Upper lobe of right lung (tissue), 1 donor: ENCODE results near the gene ARHGEF5. TPM values are rescaled to one million over a fixed set of nuclear protein-coding genes. Genes with fewer than 3 reads are reported as not detected.

Experiments
- ATAC-seq: fragments of 200-7000 bp; cut with Tn5 transposase; one replicate; pipeline ENCODE4 v1.9.1; 2020; ENCODE audit warnings: mild to moderate bottlenecking, moderate library complexity
- DNase-seq: peaks from one replicate; pipeline ENCODE4 v3.0.0-alpha.2; 2020
- H3K27ac ChIP-seq: fragments of 200-600 bp; one replicate; pipeline ENCODE4 v1.8.0; 2022
- H3K27me3 ChIP-seq: fragments of 200-600 bp; one replicate; pipeline ENCODE4 v1.8.0; 2022; ENCODE audit warnings: mild to moderate bottlenecking
- H3K36me3 ChIP-seq: fragments of 200-600 bp; one replicate; pipeline ENCODE4 v1.8.0; 2022
- H3K4me1 ChIP-seq: fragments of 200-600 bp; one replicate; pipeline ENCODE4 v1.8.0; 2022
- H3K4me3 ChIP-seq: fragments of 200-600 bp; one replicate; pipeline ENCODE4 v1.8.0; 2022; ENCODE audit warnings: mild to moderate bottlenecking
- H3K9me3 ChIP-seq: fragments of 200-600 bp; one replicate; pipeline ENCODE4 v1.8.0; 2022
- intact Hi-C: fragments of 100-400 bp; cut with DNase I; formaldehyde crosslinking; loops from one replicate; pipeline ENCODE4 v1.11.0; 2022
- total RNA-seq: library from RNA; stranded (reverse); fragmentation: NEBNext Ultra II Directional; extraction: Animal tissue kit (Norgen Biotek cat#: 25700); gene quantifications from one replicate; pipeline ENCODE4 v1.2.1, GENCODE V29; 2021
- TF ChIP-seq, protein P1 (sequence below): fragments of 200-600 bp; IDR thresholded peaks from one replicate; pipeline ENCODE4 v1.8.0; 2022; ENCODE audit warnings: antibody characterized with exemption
- donor health status: DM: no; HTN: yes; CAD: no; lungs with severe emphysema.

Gene ARHGEF5
- total RNA-seq, 1 donor from 2014 or later: 36.9 TPM

DNA sequence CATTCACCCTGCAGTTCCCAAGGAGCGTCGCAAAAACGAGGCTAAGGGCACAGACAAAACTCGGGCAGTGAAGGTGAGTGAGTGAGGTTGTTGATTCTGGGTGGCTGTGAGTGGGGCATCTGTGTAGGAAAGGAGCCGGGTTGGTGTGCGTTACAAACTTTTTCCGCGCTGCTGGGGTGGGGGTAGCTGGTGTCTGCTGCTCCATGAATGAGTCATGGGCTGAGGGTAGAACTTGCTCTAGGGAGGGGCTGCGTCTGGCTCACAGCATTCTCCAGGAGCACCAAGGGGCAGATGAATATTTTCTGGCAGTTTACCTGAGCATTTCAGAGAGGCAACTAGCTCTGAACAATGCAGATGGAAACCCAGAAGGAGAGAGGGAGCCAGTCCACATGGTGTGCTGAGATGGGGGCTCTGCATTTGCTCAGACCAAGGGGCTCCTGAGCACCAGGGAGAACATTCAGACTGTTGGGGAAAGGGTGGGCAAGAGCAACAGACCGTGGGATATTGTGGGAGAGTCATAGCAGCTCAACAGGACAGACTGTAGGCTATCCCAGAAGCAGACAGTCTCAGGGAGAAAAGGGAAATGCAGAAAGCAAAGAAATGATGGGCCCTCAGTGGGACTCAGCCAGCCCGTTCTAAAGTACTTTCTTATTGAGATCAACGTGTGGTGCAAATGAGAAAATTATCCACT, 29.5 kb downstream of the ARHGEF5 start:
- Histone ChIP-seq H3K4me3 (no peak overlapping the region), H3K36me3 (no peaks in the 10 kb centered on the region), H3K4me1 (no peaks in the 10 kb centered on the region), H3K9me3 (no peaks in the 10 kb centered on the region), H3K27ac (no peak overlapping the region), H3K27me3 (no peaks in the 10 kb centered on the region)
- ATAC-seq: peak; percentile 39
- intact Hi-C loops: no loop called here
- TF ChIP-seq, protein P1, sequence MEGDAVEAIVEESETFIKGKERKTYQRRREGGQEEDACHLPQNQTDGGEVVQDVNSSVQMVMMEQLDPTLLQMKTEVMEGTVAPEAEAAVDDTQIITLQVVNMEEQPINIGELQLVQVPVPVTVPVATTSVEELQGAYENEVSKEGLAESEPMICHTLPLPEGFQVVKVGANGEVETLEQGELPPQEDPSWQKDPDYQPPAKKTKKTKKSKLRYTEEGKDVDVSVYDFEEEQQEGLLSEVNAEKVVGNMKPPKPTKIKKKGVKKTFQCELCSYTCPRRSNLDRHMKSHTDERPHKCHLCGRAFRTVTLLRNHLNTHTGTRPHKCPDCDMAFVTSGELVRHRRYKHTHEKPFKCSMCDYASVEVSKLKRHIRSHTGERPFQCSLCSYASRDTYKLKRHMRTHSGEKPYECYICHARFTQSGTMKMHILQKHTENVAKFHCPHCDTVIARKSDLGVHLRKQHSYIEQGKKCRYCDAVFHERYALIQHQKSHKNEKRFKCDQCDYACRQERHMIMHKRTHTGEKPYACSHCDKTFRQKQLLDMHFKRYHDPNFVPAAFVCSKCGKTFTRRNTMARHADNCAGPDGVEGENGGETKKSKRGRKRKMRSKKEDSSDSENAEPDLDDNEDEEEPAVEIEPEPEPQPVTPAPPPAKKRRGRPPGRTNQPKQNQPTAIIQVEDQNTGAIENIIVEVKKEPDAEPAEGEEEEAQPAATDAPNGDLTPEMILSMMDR: no peak
- DNase-seq: no peak

- Histone ChIP-seq H3K4me3 (no peak overlapping the region), H3K27me3 (no peaks in the 10 kb centered on the region), H3K9me3 (no peaks in the 10 kb centered on the region), H3K27ac (no peak overlapping the region), H3K4me1 (no peaks in the 10 kb centered on the region), H3K36me3 (no peaks in the 10 kb centered on the region)
- ATAC-seq: no peak
- intact Hi-C loops: no loop called here
- DNase-seq: no peak
- TF ChIP-seq, protein P1: no peak
Measured at GRCh38 chr7:144386741-144387140, 31.5 kb downstream of the ARHGEF5 start.

DNA sequence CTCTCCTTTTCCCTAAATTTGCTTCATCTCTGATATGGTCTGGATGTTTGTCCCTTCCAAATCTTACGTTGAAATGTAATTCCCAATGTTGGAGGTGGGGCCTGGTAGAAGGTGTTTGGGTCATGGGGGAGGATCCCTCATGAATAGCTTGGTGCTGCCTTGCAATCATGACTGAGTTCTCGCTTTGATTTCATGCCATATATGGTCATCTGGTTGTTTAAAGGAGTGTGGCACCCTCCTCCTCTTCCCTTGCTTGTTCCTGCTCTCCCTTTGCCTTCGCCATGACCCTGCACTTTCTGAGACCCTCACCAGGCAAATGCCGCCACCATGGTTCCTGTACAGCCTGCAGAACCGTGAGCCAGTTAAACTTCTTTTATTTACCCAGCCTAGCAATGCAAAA, 33.7 kb downstream of the ARHGEF5 start:
- Histone ChIP-seq H3K36me3 (no peaks in the 10 kb centered on the region), H3K27me3 (no peaks in the 10 kb centered on the region), H3K4me1 (no peaks in the 10 kb centered on the region), H3K4me3 (no peak overlapping the region), H3K9me3 (no peaks in the 10 kb centered on the region), H3K27ac (no peak overlapping the region)
- TF ChIP-seq, protein P1: no peak
- ATAC-seq: no peak
- intact Hi-C loops: no loop called here
- no peak for DNase-seq

DNA sequence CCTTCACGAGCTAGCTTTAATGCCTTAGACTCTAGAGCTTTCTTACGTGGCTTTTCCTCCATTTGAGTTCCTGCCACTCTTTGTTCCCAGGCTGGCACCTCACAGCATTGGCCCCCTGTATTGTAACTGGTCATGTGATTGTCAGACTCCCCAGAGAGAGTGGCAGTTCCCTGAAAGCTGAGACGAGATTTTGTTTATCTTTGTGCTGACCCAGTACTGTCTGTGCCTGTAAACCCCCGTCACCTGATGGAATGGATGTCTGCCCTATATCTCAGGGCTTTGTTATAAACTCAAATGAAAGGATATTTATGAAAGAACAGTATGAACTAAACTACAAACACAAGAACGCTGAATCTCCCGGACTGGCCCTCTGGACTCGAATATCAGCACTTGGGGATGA, 35.3 kb downstream of the ARHGEF5 start:
- DNase-seq: no peak
- Histone ChIP-seq H3K4me1 (no peaks in the 10 kb centered on the region), H3K27me3 (no peaks in the 10 kb centered on the region), H3K27ac (no peak overlapping the region), H3K9me3 (no peaks in the 10 kb centered on the region), H3K36me3 (no peaks in the 10 kb centered on the region), H3K4me3 (no peak overlapping the region)
- ATAC-seq: no peak
- TF ChIP-seq, protein P1: no peak
- intact Hi-C loops: no loop called here

- H3K9me3 ChIP-seq: no peaks in the 10 kb centered on the region
- H3K27me3 ChIP-seq: no peaks in the 10 kb centered on the region
- H3K27ac ChIP-seq: no peak overlapping the region
- TF ChIP-seq, protein P1: no peak
- intact Hi-C loops: no loop called here
- H3K4me1 ChIP-seq: no peaks in the 10 kb centered on the region
- no peaks in the 10 kb centered on the region for H3K36me3 ChIP-seq
- DNase-seq (no peak), ATAC-seq (no peak)
- no peak overlapping the region for H3K4me3 ChIP-seq
Measured at GRCh38 chr7:144391014-144391413, 35.8 kb downstream of the ARHGEF5 start.

GRCh38 chr7:144391823-144392255, 36.6 kb downstream of the ARHGEF5 start:
- H3K9me3 ChIP-seq: no peaks in the 10 kb centered on the region
- H3K27me3 ChIP-seq: no peaks in the 10 kb centered on the region
- H3K4me1 ChIP-seq: no peaks in the 10 kb centered on the region
- H3K4me3 ChIP-seq: no peak overlapping the region
- ATAC-seq: peak; percentile 85
- no peaks in the 10 kb centered on the region for H3K36me3 ChIP-seq
- intact Hi-C loops: no loop called here
- no peak overlapping the region for H3K27ac ChIP-seq
- no peak for DNase-seq
- TF ChIP-seq, protein P1: peak; percentile 69
